Measurements from ENCODE around the gene PICK1.

The PICK1 gene

DNA sequence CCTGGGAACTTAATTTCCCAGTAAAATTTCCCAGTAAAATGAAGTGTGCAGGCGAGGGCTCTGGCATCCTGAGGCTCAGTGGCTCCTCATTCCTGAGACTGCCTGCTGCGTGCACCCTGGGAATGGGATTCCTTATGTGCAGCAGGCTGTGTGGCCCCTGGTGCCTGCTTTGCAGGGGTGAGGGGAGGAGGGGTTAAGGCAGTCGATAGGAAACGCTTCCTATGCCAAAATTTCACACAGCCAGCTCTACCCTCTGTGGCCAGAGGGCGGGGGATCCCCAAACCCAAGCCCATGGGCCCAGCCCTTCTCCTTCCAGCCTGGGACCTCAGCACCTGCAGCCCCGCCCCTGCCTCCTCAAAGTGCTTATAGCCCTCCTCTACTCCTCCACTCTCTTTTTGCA lies 65.4 kb downstream of the PICK1 start:
- no peak for DNase-seq

DNA sequence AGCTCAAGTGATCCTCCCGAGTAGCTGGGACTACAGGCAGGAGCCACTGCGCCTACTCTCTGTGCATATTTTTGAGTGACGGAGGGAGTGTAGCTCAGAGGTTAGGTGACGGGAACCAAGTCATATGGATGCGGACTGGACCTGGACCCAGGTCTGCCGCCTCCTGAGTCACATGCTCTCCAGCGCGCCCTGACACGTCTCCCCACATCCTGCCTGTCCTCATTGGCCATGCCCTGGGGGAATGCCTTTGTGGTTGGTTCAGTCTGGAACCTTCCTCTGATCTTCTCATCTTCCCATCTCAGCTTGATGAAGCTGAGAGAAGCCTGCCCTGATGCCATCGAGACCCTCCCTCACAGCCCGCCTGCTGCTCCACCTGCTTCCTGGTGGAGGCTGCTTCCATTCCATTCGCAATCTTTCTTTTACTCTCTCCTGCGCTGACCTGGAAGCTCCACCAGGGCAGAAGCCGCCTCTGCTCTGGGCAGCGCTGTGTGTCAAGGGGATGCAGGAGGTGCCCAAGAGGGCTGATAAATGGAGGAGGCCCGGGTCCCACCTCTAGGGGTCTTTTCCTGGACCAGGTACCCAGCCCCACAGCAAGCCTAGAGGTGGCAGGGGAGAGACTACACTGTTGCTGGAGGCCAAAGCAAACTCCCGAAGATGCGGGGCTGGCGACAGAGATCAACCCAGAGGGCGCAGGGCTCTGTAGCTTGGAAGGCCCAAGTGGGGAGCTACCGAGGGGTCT lies 67.2 kb downstream of the PICK1 start:
- DNase-seq: no peak

DNA sequence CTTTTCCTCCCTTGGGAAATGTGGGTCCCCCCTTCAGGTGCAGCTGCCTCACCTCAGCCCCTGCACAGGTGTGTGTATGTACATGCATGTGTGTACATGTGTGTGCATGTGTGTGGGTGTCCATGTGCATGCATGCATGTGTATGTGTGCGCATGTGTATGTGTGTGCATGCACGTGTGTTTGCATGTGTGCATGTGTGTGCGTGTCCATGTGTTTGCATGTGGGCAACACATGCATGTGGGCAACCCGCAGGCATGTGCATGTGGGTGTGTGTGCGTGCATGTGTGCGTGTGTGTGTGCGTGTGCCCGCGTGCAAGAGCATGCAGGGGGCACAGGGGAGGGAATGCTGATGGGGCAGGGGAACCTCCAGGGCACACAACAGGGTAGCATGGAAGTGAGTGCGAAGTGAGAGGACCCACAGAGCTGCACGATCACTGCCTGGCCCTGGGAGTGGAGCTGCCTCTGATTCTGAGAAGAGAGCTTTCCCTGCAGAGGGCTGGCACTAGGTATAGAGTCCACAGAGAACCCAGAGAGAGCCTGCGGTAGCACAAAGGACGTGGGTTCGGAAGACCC lies 67.9 kb downstream of the PICK1 start:
- no peak for DNase-seq

Measured in activated CD4-positive, alpha-beta T cell treated with anti-CD3 and anti-CD28 coated beads for 4 hours (primary cell).